ENCODE results near the gene SMIM14.

Gene SMIM14

DNA sequence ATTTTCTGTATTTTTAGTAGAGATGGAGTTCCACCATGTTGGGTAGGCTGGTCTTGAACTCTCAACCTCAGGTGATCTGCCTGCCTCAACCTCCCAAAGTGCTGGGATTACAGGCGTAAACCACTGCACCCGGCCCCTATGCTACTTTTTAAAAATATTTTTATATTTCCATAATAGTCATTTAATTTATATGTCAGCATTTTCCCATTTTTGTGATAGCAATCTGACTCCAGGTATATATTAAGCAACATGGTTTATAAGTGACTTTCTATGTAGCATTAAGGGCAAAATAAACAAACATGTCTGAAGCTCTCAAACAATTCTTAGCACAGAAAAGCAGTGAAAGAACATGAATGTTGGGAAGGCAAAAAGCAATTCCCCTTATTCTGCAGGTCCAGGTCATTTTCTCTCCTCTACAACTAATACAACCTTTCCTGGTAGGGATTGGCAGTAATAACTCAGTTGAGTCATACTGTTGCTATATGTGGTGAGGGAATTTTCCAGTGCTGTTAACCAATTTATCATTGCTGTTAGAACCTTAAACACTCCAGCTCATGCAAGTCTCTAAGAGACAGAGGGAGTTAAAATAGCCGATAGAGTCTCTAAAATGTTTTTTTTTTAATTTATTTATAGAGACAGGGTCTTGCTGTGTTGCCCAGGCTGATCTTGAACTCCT is 24.0 kb downstream of the SMIM14 start:
- no peak for DNase-seq (ENCODE audit: low read depth, low spot score)

DNA sequence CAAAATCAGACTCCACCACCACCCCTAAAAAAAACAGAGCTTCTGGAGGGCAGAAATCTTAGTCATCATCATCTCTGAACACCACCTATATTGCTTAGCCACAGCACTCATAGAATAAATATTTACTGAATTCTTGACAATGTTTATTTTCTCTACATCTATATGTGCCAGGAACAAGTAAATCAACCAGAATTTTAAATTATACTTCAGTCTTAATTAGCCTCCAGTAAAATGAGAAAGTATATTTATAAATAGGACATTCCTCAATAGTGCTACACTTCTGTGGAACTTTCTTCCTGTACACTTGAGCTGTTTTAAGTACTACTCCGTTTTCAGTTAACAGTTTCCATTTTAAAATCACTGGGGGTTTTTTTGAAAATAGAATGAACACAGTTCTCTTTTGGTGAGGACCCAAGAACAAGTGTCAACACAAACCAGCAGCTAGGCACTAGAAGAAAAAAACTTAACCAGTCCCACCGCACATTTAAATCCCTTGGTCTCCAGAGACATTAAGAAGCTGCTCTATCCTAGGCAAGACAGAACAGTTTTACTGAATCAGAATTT is 25.5 kb downstream of the SMIM14 start:
- no peak overlapping the region for H3K4me3 ChIP-seq (ENCODE audit: low read length)
- no peak for DNase-seq (ENCODE audit: low read depth, low spot score)

More for the DNA sequence above, 24.0 kb downstream of the SMIM14 start:
- H3K4me3 ChIP-seq (ENCODE audit: low read length): no peak overlapping the region

DNA sequence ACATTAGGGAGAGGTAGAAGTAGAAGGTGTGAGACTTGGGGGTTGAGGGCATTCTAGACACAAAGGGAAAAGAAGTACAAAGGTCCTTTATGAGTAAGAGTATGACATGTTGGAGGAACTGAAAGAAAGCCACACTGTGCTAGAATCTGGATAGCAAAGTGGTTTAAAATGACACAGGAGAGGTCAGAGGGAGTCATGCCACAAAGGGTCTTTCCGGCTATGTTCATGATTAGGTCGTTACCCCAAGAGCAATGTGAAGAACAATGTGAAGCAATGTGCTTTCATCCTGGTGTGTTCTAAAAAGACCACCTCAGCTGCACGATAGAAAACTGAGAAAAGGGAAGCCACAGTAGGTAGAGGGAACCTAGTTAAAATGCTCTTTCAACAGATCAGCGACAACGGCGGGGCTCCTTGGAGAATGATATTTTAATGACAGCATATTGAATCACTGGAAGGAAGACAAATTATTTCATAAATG is 29.2 kb downstream of the SMIM14 start:
- no peak for DNase-seq (ENCODE audit: low read depth, low spot score)
- H3K4me3 ChIP-seq (ENCODE audit: low read length): no peak overlapping the region

DNA sequence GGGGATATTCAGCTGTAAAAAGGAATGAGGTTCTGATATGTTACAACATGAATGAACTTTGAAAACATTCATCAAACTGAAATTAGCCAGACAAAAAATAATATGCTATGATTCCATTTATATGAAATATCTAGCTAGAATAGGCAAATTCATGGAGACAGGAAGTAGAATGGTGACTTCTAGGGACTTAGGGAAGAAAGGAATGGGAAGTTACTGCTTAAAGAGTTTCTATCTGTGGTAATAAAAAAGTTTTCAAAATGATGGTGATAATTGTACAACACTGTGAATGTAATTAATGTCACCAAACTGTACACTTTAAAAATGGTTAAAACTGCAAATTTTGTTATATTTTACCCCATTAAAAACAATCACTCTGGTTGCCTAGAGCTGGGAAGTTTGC is 30.2 kb downstream of the SMIM14 start:
- no peak overlapping the region for H3K4me3 ChIP-seq (ENCODE audit: low read length)
- DNase-seq (ENCODE audit: low read depth, low spot score): no peak

DNA sequence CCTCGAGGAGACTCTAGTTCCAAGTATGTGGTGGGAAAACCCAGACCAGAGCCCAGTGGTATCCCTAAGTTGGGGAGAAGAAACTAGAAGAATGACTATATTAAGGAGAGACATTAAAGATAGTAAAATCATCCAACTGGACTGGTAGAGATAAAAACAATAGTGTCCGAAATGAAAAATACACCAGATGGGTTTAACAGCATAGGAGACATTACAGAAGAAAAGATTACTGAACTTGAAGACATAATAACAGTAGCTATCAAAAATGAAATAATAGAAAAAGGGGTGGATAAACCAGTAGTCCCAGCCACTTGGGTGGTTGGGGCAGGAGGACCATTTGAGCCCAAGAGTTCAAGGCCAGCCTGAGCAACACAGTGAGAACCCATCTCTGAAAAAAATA is 31.9 kb downstream of the SMIM14 start:
- DNase-seq (ENCODE audit: low read depth, low spot score): no peak
- no peak overlapping the region for H3K4me3 ChIP-seq (ENCODE audit: low read length)

DNA sequence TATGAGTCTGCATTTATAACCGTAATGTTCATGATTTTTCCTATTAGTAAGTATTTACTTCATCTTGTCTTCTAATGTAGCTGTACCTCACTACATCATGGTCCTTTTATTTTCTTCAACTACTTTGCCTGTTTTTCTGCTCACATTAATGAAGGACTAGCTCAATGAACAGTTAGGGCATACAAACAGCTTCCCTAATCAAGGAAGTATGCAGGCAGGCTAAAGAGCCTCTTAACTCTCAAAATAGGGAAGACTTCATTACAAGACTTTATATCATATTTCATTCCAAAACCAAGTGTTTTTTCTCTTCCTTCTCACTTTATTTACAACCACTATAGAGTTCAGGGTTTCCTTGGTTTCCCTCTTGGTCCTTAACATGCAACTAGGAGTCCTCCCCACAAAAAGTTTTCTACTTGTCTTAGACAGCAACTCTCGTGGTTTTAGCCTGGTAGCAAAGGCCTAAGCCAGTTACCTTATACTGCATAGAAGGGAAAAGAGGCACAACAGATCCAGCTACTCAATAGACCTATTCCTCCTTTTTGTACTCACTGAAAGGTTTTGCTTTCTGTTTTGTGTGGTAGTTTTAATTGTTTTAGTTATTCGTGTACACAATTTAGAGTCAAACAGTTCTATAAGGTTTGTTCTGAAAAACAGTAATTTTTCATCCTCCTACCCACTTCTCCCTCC is 40.8 kb downstream of the SMIM14 start:
- no peak for DNase-seq (ENCODE audit: low read depth, low spot score)
- no peak overlapping the region for H3K4me3 ChIP-seq (ENCODE audit: low read length)

DNA sequence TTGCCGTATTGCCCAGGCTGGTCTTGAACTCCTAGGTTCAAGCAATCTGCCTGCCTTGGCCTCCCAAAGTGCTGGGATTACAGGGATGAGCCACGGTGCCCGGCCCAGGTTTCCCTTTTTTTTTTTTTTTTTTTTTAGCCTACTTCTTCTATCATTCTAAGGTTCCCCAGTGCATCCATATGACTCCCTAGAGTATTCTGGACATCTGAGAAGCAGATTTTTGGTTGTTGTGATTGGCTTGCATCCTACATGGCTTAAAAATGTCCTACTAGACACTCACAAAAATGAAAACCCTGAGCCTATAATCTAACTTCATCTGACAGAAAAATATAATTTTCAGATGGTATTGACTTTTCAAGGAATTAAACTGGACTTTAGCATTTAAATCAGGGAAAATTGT is 41.7 kb downstream of the SMIM14 start:
- DNase-seq (ENCODE audit: low read depth, low spot score): no peak
- H3K4me3 ChIP-seq (ENCODE audit: low read length): no peak overlapping the region

DNA sequence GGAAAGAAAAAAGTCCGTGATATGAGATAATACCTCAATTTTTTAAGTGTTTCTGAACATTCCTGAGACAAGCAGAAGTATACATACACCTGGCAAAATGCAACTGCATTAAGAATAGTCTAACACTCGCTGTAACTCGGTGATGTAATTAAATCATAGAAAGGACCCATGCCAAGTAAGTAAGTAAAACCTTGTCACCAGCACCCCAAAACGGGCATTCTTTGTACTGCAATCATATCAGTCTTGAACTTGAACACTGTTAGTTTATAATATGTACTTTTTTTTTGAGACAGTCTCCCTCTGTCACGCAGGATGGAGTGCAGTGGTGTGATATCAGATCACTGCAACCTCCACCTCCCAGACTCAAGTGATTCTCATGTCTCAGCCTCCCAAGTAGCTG is 47.4 kb downstream of the SMIM14 start:
- no peak overlapping the region for H3K4me3 ChIP-seq (ENCODE audit: low read length)
- DNase-seq (ENCODE audit: low read depth, low spot score): peak; percentile 23

DNA sequence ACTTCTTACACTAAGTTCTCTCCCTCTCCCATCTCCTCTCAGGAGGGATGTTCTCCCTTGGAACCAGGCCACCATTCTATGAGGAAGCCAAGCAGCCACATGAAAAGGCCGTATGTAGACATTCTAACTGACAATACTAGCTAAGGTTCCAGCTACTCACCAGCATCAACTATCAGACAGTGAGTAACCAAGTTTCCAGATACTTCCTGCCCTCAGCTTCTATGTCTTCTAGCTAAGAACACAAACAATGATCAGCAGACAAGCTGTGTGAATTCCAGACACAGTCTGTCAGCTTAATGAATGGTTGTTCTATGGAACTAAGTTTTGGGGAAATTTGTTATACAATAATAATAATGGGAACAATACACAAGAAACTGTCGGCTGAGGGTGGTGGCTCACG is 50.8 kb downstream of the SMIM14 start:
- no peak overlapping the region for H3K4me3 ChIP-seq (ENCODE audit: low read length)
- peak; percentile 52 for DNase-seq (ENCODE audit: low read depth, low spot score)

DNA sequence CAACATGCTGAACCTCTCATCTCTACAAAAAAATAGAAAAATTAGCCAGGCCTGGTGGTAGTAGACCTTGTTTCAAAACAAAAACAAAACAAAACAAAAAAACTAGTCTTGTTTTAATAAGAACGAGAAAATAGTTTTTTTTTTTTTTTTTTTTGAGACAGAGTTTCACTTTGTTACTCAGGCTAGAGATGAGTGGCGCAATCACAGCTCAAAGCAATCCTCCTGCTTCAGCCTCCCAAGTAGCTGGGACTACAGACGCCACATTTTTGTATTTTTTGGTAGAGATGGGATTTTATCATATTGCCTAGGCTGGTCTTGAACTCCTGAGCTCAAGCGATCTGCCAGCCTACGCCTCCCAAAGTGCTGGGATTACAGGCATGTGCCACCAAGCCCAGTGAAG is 63.7 kb downstream of the SMIM14 start:
- DNase-seq (ENCODE audit: low read depth, low spot score): no peak

DNA sequence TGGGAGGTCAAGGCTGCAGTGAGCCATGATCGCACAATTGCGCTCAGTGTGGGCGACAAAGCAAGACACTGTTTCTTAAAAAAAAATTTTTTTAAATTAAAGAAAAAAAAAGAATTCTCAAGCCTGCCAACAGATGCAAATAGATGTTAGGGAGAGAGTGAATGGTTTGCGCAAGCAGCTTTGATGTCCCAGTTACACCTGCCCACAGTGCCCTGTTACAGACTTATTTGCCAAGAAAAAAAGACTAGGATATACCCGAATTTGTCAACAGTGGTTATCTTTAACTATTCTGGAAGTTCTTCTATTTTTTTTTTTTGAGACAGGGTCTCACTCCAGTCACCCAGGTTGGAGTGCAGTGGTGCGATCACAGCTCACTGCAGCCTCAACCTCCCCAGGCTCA is 67.2 kb downstream of the SMIM14 start:
- no peak for DNase-seq (ENCODE audit: low read depth, low spot score)
- no peak overlapping the region for H3K4me3 ChIP-seq (ENCODE audit: low read length)

More for the DNA sequence above, 63.7 kb downstream of the SMIM14 start:
- no peak overlapping the region for H3K4me3 ChIP-seq (ENCODE audit: low read length)

DNA sequence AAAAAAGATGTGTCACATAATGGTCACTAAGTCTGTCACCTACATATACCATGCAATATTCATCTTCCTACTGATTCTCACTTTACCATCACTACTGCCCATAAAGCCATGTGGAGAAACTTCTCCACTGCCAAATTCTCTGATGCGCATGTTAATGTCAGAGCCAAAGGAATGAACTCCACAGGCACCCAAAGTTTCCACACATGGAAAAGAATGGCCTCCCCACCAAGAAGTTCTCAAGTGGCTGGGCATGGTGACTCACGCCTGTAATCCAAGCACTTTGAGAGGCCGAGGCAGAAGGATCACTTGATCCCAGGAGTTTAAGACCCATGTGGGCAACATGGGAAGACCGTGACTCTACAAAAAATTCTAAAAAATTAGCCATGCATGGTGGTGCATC is 67.6 kb downstream of the SMIM14 start:
- DNase-seq (ENCODE audit: low read depth, low spot score): no peak
- no peak overlapping the region for H3K4me3 ChIP-seq (ENCODE audit: low read length)

DNA sequence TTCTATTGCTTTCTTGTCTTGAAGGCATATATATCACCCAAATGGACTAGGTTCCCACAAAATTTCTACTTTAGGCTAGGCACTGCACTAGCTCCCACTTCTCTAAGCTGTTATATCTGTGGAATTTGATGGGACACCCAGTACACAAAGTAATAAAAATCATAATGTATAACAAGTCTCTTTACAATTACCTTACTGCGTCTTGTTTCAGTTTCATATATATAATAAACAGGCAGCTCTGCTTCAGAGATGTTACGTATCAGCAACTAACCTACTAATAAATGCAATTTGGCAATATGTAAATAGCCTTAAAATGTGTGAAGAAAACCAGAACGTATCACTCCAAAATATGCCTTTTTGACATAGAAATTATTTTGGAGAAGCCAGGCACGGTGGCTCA is 69.5 kb downstream of the SMIM14 start:
- no peak for DNase-seq (ENCODE audit: low read depth, low spot score)
- H3K4me3 ChIP-seq (ENCODE audit: low read length): no peak overlapping the region

DNA sequence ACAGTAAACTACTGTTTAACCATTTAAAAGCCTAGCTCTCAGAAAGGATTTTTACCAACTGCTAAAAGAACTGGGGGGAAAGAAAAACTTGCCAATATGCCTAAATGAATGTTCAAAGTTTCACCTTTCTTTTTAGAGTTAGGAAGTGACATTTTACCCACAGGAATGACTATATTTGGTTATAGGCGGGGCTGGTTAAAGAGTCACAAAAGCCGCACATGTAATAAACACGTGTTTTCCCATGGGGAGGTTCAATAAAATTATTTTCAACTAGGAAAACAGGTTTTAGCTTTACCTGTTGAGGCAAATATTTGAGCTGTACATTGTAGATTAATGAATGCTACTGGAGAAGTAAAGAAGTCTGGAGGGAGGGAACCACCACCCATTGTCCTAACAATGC is 69.9 kb downstream of the SMIM14 start:
- H3K4me3 ChIP-seq (ENCODE audit: low read length): no peak overlapping the region
- no peak for DNase-seq (ENCODE audit: low read depth, low spot score)

DNA sequence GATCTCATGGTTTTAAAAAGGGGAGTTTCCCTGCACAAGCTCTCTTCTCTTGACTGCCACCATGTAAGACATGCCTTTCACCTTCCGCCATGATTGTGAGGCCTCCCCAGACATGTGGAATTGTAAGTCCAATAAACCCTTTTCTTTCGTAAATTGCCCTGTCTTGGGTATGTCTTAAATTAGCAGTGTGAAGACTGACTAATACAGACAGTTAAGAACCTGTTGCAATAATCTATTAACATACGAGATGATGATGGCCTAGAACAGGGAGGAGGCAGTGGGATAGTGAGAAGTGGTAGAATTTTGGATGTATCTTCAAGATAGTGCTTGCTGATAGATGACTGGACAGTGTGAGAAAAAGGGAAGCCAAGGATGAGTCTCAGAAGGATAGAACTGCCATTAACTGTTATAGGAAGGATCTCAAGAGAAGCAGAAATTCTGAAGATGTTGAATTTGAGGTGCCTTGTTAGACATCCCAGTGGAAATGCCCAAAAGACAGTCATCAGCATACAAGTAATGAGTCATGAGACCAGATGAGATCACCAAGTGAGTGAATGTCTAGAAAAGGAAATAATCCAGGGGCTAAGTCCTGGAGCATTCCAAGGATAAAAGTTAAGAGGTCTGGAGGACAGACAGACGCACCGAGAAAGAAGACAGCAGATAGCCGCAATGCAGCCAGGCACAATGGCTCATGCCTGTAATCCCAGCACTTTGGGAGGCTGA is 72.6 kb downstream of the SMIM14 start:
- DNase-seq (ENCODE audit: low read depth, low spot score): no peak
- H3K4me3 ChIP-seq (ENCODE audit: low read length): no peak overlapping the region

DNA sequence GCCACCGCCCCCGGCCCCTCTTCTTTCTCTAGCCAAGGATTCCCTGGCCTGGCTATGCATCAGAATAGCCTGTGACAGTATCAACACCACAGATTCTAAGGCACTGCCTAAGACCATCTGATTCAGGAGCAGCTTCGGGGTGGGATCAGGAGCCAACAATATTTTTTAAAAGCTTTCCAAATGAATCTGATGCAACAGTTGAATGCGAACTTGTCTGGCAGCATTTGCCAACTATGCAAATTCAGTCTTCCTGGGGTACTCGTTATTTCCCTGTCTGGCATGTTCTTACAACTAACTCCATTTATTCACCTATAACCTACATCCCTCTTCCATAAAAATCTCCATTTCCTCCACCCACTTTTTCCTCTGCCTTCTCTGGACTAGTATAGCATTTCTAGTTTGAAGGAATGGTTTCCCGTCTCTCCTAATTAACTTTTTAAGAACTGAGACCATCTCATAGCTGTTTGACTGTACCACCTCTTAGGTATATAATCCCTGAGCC is 75.3 kb downstream of the SMIM14 start:
- no peak for DNase-seq (ENCODE audit: low read depth, low spot score)

DNA sequence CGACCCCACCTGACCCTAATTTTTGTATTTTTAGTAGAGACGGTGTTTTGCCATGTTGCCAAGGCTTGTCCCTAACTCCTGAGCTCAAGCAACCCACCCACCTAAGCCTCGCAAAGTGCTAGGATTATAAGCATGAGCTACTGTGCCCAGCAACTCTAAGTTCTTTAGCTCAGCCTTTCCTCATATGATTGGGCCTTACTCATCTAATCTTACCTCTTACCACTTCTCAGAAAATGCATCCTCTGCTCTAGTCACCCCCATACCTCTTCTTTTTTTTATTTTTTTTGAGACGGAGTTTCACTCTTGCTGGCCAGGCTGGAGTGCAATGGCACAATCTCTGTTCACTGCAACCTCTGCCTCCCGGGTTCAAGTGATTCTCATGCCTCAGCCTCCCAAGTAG is 75.9 kb downstream of the SMIM14 start:
- no peak overlapping the region for H3K4me3 ChIP-seq (ENCODE audit: low read length)
- DNase-seq (ENCODE audit: low read depth, low spot score): no peak

More for the DNA sequence above, 75.3 kb downstream of the SMIM14 start:
- no peak overlapping the region for H3K4me3 ChIP-seq (ENCODE audit: low read length)

DNA sequence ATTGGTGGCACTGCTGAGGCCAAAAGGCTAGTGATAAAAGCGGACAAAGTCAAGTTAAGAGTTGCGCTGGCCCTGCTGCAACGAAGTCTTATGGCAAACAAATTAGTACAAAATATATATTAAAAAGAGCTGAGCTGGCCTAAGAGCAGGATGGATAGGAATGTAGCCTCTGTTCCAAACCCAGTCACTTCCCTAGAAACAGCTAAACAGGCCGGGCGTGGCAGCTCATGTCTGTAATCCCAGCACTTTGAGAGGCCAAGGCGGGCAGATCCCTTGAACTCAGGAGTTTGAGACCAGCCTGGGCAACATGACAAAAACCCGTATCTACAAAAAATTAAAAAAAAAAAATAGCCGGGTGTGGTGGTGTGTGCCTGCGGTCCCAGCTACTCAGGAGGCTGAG is 79.0 kb downstream of the SMIM14 start:
- DNase-seq (ENCODE audit: low read depth, low spot score): no peak
- H3K4me3 ChIP-seq (ENCODE audit: low read length): no peak overlapping the region

DNA sequence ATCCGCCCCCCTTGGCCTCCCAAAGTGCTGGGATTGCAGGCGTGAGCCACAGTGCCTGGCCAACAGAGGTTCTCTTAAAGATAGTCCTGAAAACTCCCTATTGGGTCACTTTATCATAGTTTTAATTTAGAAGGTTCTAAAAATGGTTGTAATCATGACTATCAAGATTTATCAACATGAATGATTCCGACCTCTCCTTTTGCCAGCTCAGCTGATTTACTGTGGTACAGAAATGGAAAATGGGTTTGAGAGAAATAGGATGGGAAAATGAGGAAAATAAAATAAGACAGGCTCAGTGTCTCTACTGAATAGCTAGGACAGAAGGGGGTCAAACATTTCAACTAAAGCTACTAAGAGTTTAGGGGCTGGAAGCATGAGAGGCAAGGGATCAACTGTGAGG is 83.2 kb downstream of the SMIM14 start:
- no peak for DNase-seq (ENCODE audit: low read depth, low spot score)
- no peak overlapping the region for H3K4me3 ChIP-seq (ENCODE audit: low read length)
